B cell (primary cell): Measurements from ENCODE around the gene USP14. TPM values are rescaled to one million over a fixed set of nuclear protein-coding genes. Genes with fewer than 3 reads are reported as not detected.

Experiments
- ATAC-seq: fragments of 200-7000 bp; cut with Tn5 transposase; one replicate; pipeline ENCODE4 v1.10.0; 2021; ENCODE audit warnings: low read depth, mild to moderate bottlenecking, moderate number of reproducible peaks, moderate library complexity
- CTCF ChIA-PET: fragments of 350-600 bp; sonication (Branson Sonifier 250); formaldehyde crosslinking; loops from one replicate; lab custom pipeline; 2021; ENCODE audit warnings: antibody characterized with exemption, inconsistent platforms; lab: Charles Lee
- POLR2A ChIA-PET: fragments of 350-600 bp; sonication (Branson Sonifier 250); formaldehyde crosslinking; loops from one replicate; lab custom pipeline; 2021; ENCODE audit warnings: antibody characterized with exemption; lab: Charles Lee
- DNase-seq: peaks from one replicate; pipeline ENCODE4 v3.0.0; 2013
- H2AFZ ChIP-seq: 2 replicates; pipeline ENCODE4 v1.6.1; 2012; ENCODE audit warnings: mild to moderate bottlenecking, low read depth, low read length; ENCODE audit not compliant: insufficient read depth, poor library complexity, severe bottlenecking
- H3K27ac ChIP-seq, 2 donors: 1 replicate in 1 of 2; 2 replicates in 1 of 2; pipeline ENCODE4 v1.5.1; 2012 to 2013; ENCODE audit warnings: low read length in 2 of 2, mild to moderate bottlenecking in 2 of 2, moderate library complexity in 1 of 2
- H3K27me3 ChIP-seq, 4 experiments: fragments of 200-600 bp in 1 of 4; sonication (generic) in 1 of 4; replicated peaks in 1 of 4; 1 replicate in 2 of 4; 2 replicates in 2 of 4; pipeline versions ENCODE4 v1.6.1 to v1.7.0; 2013 to 2016; ENCODE audit warnings: low read length in 3 of 4, mild to moderate bottlenecking in 2 of 4, mixed read lengths in 1 of 4, moderate library complexity in 1 of 4; ENCODE audit not compliant: insufficient read depth in 4 of 4, control insufficient read depth in 3 of 4; ENCODE audit errors: control extremely low read depth in 1 of 4
- H3K36me3 ChIP-seq, 2 experiments: replicated peaks in 1 of 2; 1 replicate in 1 of 2; 2 replicates in 1 of 2; pipeline versions ENCODE4 v1.6.1 to v1.7.1; 2013; ENCODE audit warnings: low read length in 1 of 2; ENCODE audit not compliant: insufficient read depth in 2 of 2, control insufficient read depth in 1 of 2; ENCODE audit errors: control extremely low read depth in 1 of 2, extremely low read depth in 1 of 2
- H3K4me1 ChIP-seq, 2 donors: fragments of 200-600 bp in 1 of 2; sonication (generic) in 1 of 2; 1 replicate in 1 of 2; 2 replicates in 1 of 2; pipeline versions ENCODE4 v1.5.1 to v1.6.1; 2013 to 2017; ENCODE audit warnings: low read length in 2 of 2; ENCODE audit not compliant: control insufficient read depth in 2 of 2, insufficient read depth in 2 of 2
- H3K4me2 ChIP-seq: replicated peaks from 2 replicates; pipeline ENCODE3; 2012; ENCODE audit warnings: mild to moderate bottlenecking, low read depth, low read length; ENCODE audit not compliant: poor library complexity, severe bottlenecking
- H3K4me3 ChIP-seq, 5 experiments: fragments of 200-600 bp in 1 of 5; sonication (generic) in 1 of 5; 1 replicate in 3 of 5; 2 replicates in 2 of 5; pipeline versions ENCODE4 v1.5.1 to v1.7.0; 2011 to 2016; ENCODE audit warnings: low read length in 4 of 5, mild to moderate bottlenecking in 4 of 5, low read depth in 2 of 5, control low read depth in 1 of 5, moderate library complexity in 1 of 5; ENCODE audit not compliant: insufficient read depth in 1 of 5; ENCODE audit errors: control extremely low read depth in 1 of 5, extremely low read depth in 1 of 5
- H3K79me2 ChIP-seq: fragments of 200-600 bp; sonication (generic); one replicate; pipeline ENCODE4 v1.6.0; 2016; ENCODE audit warnings: low read length; ENCODE audit not compliant: control insufficient read depth, insufficient read depth
- H3K9ac ChIP-seq: fragments of 200-600 bp; sonication (generic); 2 replicates; pipeline ENCODE4 v1.6.1; 2017; ENCODE audit warnings: mild to moderate bottlenecking, low read length, moderate library complexity
- H3K9me3 ChIP-seq, 3 donors: one replicate each; pipeline versions ENCODE4 v1.6.1 to v1.7.1; 2013; ENCODE audit warnings: low read length in 2 of 3; ENCODE audit not compliant: control insufficient read depth in 2 of 3, insufficient read depth in 1 of 3; ENCODE audit errors: control extremely low read depth in 1 of 3
- H4K20me1 ChIP-seq: 2 replicates; pipeline ENCODE4 v1.6.0; 2012; ENCODE audit warnings: mild to moderate bottlenecking, low read length; ENCODE audit not compliant: insufficient read depth, control insufficient read depth, poor library complexity, severe bottlenecking
- H3K27ac Mint-ChIP-seq: one replicate; pipeline ENCODE4 v1.8.0; 2021; ENCODE audit warnings: mixed read lengths
- H3K27me3 Mint-ChIP-seq: one replicate; pipeline ENCODE4 v1.8.0; 2021; ENCODE audit warnings: mixed read lengths
- H3K4me1 Mint-ChIP-seq: one replicate; pipeline ENCODE4 v1.8.0; 2021; ENCODE audit warnings: mixed read lengths
- H3K4me3 Mint-ChIP-seq: one replicate; pipeline ENCODE4 v1.8.0; 2021; ENCODE audit warnings: mixed read lengths
- H3K9me3 Mint-ChIP-seq: one replicate; pipeline ENCODE4 v1.8.0; 2022; ENCODE audit warnings: mixed read lengths; ENCODE audit not compliant: insufficient read depth
- CTCF ChIP-seq: fragments of 200-600 bp; IDR thresholded peaks from one replicate; pipeline ENCODE4 v1.8.0; 2022; ENCODE audit warnings: antibody characterized with exemption, mild to moderate bottlenecking
- EZH2 ChIP-seq: IDR thresholded peaks from 2 replicates; pipeline ENCODE4 v1.6.1; 2012; ENCODE audit warnings: borderline replicate concordance, low read depth, mild to moderate bottlenecking, moderate library complexity, low read length; ENCODE audit not compliant: insufficient read depth, poor library complexity, severe bottlenecking
- whole genome bisulfite sequencing: methylation state at CpG from one replicate; pipeline ENCODE4 v1.1.5; 2013; ENCODE audit warnings: missing lambda C conversion rate; ENCODE audit not compliant: insufficient coverage; 5-methylcytosine and 5-hydroxymethylcytosine counted together
- intact Hi-C: fragments of 100-400 bp; cut with micrococcal nuclease; formaldehyde crosslinking; loops from one replicate; pipeline ENCODE4 v1.10.0; 2022
- polyA plus RNA-seq: library from polyadenylated mRNA; depleted of rRNA; stranded (reverse); fragments of >200 nt; gene quantifications from 2 replicates; pipeline ENCODE4 v1.2.3, GENCODE V29; 2012
- total RNA-seq, 2 donors: library from RNA; stranded (reverse); fragments of 120-200 nt in 1 of 2; gene quantifications; 1 replicate in 1 of 2; 2 replicates in 1 of 2; pipeline versions ENCODE4 v1.2.3 to v1.2.4, GENCODE V29; 2013 to 2022

USP14 gene
- total and polyA plus RNA-seq, 2 donors (not counting 1 experiment from before 2014, with no cell fraction given) = 6.0 to 38.9 TPM

- H3K4me1 ChIP-seq = peaks cover 10 to 12% of the 10 kb centered on the region in 2 donors
- no peak for ATAC-seq
- H3K9me3 Mint-ChIP-seq = no peaks in the 10 kb centered on the region
- no peaks in the 10 kb centered on the region for H3K27me3 ChIP-seq
- no peak overlapping the region for H3K4me2 ChIP-seq
- H4K20me1 ChIP-seq = peaks cover 14% of the 10 kb centered on the region
- H3K9ac ChIP-seq = no peak overlapping the region
- ChIA-PET POLR2A (interaction anchor here (1.4 kb wide), 1 partner anchor 108 kb away, joined by 4 read pairs; the partner anchor contains the start of gene THOC1), CTCF (no interaction called here)
- H3K27ac Mint-ChIP-seq = no peak overlapping the region
- H3K4me1 Mint-ChIP-seq = peaks cover 25% of the 10 kb centered on the region
- H3K27me3 Mint-ChIP-seq = no peaks in the 10 kb centered on the region
- peaks cover 44% of the 10 kb centered on the region for H3K79me2 ChIP-seq
- intact Hi-C loops = no loop called here
- no peak overlapping the region for H2AFZ ChIP-seq
- WGBS = 95% methylated on average over 9 of the region's 15 CpGs
- H3K4me3 ChIP-seq = no peak overlapping the region
- TF ChIP-seq EZH2 = no peak
- TF ChIP-seq CTCF = no peak
- H3K36me3 ChIP-seq = peaks cover 0 to 13% of the 10 kb centered on the region in 2 experiments
- H3K4me3 Mint-ChIP-seq = peak overlapping the region; percentile 93
- DNase-seq = no peak
- peak overlapping the region in 1 of 2 donors; percentile 88 for H3K27ac ChIP-seq
- H3K9me3 ChIP-seq = no peaks in the 10 kb centered on the region
Observed at GRCh38 chr18:159933-160332, 1.6 kb downstream of the USP14 start.

GRCh38 chr18:160831-161570, 2.6 kb downstream of the USP14 start:
- no peaks in the 10 kb centered on the region for H3K27me3 Mint-ChIP-seq
- H3K27ac ChIP-seq = no peak overlapping the region
- H2AFZ ChIP-seq = no peak overlapping the region
- intact Hi-C loops = no loop called here
- H3K4me3 ChIP-seq = no peak overlapping the region
- H3K4me3 Mint-ChIP-seq = peak overlapping the region; percentile 50
- peaks cover 25% of the 10 kb centered on the region for H3K4me1 Mint-ChIP-seq
- peaks cover 49% of the 10 kb centered on the region for H3K79me2 ChIP-seq
- peaks cover 14% of the 10 kb centered on the region for H4K20me1 ChIP-seq
- no peaks in the 10 kb centered on the region for H3K9me3 Mint-ChIP-seq
- ATAC-seq (no peak), DNase-seq (no peak)
- ChIA-PET POLR2A (no interaction called here), CTCF (no interaction called here)
- TF ChIP-seq EZH2 (no peak), CTCF (no peak)
- no peaks in the 10 kb centered on the region for H3K27me3 ChIP-seq
- H3K36me3 ChIP-seq = peaks cover 0 to 22% of the 10 kb centered on the region in 2 experiments
- no peaks in the 10 kb centered on the region for H3K9me3 ChIP-seq
- over 99% methylated on average over 9 of the region's 11 CpGs for WGBS
- H3K4me1 ChIP-seq = peaks cover 10 to 12% of the 10 kb centered on the region in 2 donors
- no peak overlapping the region for H3K9ac ChIP-seq
- no peak overlapping the region for H3K4me2 ChIP-seq
- H3K27ac Mint-ChIP-seq = no peak overlapping the region
